Activated CD4-positive, alpha-beta T cell treated with anti-CD3 and anti-CD28 coated beads, Interleukin-2, Interleukin-4, amounts not matched to agents 100 ng/mL and 50 ng/mL, durations not matched to agents 16 hours and 8 hours (primary cell): ENCODE results near the gene PIWIL4.
"Not testable (repeated sequence)": the region's sequence is repeated elsewhere in the genome, so short reads cannot be mapped to it uniquely, and the experiment has no call there.

Experiments
- DNase-seq: peaks from one replicate; pipeline ENCODE4 v3.0.0-alpha.2; 2020; ENCODE audit warnings: low spot score

Gene PIWIL4

DNA sequence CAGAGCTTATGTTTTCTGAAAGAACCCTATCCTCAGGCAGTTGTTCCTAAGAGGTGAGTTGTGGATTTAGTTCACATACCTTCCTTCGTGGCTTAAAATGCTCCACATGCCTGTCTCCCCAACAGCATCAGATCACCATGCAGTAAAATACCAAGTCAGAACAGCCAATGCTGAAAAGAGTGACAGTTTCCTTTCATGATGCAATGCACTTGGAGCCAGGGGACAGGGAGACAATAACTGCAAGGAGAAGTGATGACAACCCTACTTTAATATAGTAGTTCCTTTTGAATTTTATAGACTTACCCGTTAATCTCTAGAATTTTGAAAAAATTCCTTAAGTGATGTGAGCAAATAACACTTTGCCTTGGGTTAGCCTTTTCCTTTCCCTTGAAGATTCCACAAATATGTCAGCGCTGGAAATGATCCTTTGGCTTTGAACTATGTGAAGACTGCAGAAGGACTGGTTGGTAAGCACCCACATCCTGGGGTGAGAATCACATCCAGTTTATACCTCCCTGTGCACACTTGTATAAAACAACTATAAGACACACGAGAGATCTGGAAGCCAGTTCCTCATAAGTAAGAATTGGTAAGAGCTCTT, 71.2 kb downstream of the PIWIL4 start:
- DNase-seq, result no peak

GRCh38 chr11:94638902-94639373, 71.8 kb downstream of the PIWIL4 start:
- no peak for DNase-seq

DNA sequence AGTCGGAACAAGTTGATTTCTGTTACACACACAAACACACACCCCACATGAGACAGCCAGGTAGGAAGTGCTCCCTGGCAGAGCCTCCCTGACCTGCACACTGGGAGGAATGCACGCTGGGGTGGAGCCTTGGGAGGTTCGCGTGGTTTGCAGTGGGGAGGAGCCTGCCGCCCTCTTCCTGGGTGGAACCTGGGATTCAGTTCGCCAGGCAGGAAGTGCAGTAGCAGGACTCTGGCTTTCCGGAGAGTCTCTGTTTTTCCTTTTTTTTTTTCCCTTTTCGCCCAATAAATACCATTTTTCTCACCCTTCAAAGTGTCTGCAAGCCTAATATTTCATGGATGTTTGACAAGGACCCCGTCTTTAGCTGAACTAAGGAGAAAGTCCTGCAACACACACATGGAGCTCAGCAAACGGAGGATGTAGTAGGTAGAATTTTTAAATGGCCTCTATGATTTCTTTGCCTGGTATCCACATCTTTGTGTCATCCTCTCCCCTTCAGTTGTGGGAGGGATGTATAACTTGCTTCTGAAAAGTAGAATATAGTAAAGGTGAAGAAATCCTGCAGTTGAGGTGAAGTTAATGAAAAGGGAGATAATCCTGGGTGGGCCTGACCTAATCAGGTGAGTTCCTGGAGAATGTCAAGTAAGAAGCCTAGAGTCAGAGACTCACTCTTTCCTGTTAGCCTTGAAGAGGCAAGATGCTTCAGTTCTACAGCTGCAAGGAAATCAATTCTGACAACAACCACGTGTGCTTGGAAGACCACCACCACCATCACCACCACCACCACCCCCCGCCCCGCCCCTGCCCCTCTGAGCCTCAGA, 72.9 kb downstream of the PIWIL4 start:
- no peak for DNase-seq

- no peak for DNase-seq
These were observed 74.1 kb downstream of the PIWIL4 start for GRCh38 chr11:94641167-94641761.

DNA sequence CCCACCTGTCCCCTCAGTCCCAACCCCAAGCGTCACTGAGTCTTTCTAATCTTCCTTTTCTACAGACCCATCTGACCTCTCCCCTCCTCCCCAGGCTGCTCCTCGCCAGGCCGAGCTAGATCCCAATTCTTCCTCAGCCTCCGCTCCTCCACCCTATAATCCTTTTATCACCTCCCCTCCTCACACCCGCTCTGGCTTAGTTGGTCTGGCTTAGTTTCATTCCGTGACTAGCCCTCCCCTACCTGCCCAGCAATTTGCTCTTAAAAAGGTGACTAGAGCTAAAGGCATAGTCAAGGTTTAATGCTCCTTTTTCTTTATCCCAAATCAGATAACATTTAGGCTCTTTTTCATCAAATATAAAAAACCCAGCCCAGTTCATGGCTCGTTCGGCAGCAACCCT, 76.0 kb downstream of the PIWIL4 start:
- not testable (repeated sequence) for DNase-seq

DNA sequence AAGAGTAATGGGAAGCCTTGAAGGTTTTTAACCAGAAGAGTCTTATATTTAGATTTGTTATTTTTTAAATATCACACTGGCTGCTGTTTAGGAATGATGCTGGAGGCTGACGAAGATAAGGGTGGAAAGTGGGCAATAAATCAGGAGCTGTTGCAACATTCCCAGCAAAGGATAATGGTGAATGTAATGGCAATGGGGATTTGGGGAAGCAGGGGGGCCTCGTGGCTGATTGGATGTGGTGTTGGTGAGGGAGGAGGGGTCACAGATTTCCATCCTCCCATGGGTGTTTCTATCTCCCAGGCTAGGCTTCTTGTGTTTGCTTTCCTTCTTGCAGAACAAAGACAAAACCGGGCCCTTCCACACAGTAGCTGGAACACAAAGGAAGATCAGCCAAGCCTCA, 80.8 kb downstream of the PIWIL4 start:
- DNase-seq, result no peak

DNA sequence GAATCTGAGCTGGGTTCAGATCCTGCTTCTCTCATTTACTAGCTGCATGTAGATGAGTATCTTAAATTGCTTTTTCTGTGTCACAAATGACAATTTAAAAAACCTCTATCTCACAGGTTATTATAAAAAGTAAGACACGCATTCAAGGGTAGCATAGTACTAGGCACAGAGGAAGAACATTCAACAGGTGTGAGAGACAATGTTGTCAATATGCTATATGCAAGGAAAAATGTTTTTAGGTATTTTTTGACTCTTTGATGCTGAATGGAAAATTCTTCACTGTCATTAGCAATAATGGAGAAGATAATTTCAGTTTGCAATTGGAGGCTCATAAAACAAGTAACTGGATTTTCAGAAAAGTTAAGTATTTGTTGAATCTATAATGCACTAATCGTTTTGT, 81.6 kb downstream of the PIWIL4 start:
- no peak for DNase-seq

GRCh38 chr11:94649254-94649653, 82.1 kb downstream of the PIWIL4 start:
- no peak for DNase-seq

- DNase-seq, result no peak
These were observed 82.9 kb downstream of the PIWIL4 start for GRCh38 chr11:94649964-94650623.

GRCh38 chr11:94650756-94651155, 83.6 kb downstream of the PIWIL4 start:
- no peak for DNase-seq

- no peak for DNase-seq
These were observed 85.6 kb downstream of the PIWIL4 start for GRCh38 chr11:94652735-94653284.

DNA sequence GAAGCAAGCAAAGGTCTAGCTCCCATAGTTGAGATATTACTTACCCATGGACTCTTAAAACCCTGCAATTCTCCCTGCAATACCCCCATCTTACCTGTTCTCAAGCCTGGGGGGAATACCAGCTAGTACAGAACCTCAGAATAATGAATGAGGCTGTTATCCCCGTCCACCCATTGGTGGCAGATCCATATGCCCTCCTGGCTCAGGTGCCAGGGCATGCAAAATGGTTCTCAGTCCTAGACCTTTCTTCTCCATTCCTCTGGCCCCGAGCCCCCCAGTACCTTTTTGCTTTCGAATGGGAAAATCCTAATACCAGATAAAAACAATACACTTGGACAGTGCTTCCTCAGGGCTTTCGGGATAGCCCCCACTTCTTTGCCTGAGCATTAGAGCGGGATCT, 86.4 kb downstream of the PIWIL4 start:
- DNase-seq, result no peak

DNA sequence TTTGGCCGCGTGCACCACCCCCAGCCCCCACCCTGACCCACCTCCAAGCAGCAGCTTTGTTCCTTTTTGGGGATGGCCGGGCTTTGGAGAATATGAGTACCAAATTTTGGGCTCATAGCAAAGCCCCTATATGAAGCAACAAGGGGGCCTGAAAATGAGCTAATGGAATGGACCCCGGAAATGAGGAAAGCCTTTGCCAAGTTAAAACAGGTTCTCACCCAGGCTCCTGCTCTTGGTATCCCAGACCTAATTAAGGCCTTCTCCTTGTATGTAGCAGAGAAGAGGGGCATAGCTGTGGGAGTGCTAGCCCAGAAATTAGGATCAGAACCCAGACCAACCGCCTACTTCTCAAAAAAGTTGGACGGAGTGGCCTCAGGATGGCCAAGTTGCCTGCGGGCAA, 87.0 kb downstream of the PIWIL4 start:
- no peak for DNase-seq

- DNase-seq, result no peak
These were observed 88.1 kb downstream of the PIWIL4 start for GRCh38 chr11:94655291-94655690.

- DNase-seq, result no peak
These were observed 88.8 kb downstream of the PIWIL4 start for GRCh38 chr11:94655956-94656355.

GRCh38 chr11:94656968-94657367, 89.8 kb downstream of the PIWIL4 start:
- DNase-seq, result no peak

DNA sequence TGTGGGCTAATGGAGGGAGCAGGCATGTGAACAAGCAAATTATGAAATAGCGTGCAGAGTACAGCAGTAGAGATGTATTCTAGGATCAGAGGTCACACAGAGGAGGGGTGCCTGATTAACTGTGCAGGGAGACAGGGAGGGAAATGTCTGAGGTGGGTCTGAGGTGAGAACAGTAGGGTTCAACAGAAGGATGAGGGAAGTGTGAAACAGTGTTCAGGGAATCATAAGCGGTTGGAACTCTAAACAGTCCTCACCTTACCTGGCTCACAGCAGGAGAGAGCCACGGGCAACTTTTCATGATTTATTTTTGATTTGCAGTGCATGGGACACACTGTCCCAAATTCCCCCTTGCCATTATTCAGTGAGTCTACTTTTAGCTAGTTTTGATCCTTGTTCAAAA, 90.5 kb downstream of the PIWIL4 start:
- no peak for DNase-seq

DNA sequence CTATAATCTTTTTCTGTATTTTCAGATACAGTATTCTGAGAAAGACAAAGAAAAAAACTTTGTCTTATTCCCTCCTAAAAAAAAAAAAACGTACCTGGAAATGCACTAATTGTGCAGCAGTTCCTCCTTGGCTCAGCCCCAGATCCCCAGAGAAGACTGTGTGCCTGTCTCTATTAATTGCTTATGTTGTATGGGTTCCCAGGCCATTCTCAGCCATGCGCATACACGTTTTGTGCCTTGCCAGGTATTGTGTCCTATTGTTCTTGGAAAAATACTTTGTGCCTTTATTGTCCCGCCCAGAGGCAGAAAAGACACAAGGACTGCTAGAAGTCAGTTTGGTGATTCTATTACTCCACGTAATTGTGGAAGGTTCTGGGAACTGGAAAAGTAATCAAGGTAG, 91.2 kb downstream of the PIWIL4 start:
- no peak for DNase-seq

GRCh38 chr11:94658888-94659287, 91.7 kb downstream of the PIWIL4 start:
- no peak for DNase-seq

- DNase-seq, result no peak
These were observed 94.3 kb downstream of the PIWIL4 start for GRCh38 chr11:94661444-94661843.

DNA sequence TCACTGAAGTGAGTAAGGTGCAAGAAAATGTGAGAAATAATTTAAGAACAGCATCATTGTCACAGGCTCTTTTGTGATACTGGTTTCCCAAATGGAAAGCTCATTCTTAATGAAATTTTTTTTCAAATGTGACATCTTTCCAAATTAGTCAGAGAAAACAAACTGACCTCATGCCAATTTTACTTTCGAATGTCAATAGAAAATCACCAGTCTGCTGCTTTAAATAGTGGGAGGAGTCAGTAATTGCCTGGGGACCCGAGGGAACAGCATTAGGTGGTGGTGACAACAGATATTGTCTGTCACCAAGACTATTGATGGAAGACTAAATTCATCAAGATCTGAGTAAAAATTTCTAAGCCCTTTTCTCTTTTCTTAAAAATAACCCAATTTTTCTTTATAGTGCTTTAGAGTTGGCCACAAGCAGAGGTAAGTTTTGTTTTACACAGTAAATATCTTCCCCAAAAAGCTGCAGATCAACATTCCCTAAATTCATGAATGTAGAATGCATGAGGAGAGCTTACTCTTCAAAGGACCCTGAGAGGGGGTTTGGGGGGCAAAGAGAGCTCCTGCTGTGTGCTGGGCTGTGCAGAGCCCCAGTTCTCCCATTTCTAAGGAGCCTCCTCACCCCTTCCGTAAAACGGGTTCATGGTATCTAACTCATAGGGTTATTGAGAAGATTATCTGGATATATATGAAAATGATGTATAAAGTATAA, 95.1 kb downstream of the PIWIL4 start:
- no peak for DNase-seq
